CD14-positive monocyte (primary cell): ENCODE data around the gene PTPN20. TPM values are rescaled to one million over a fixed set of nuclear protein-coding genes. Genes with fewer than 3 reads are reported as not detected.
"Not testable (repeated sequence)": the region's sequence is repeated elsewhere in the genome, so short reads cannot be mapped to it uniquely, and the experiment has no call there.

ENCODE experiments used
- DNase-seq, 3 donors: peaks; one replicate each; pipeline ENCODE4 v3.0.0-alpha.2; 2011 to 2022
- H2AFZ ChIP-seq: 2 replicates; pipeline ENCODE4 v1.6.0; 2012; ENCODE audit warnings: mild to moderate bottlenecking, low read depth, low read length, inconsistent platforms; ENCODE audit not compliant: insufficient read depth, poor library complexity, severe bottlenecking
- H3K27ac ChIP-seq, 2 donors: 1 replicate in 1 of 2; 2 replicates in 1 of 2; pipeline ENCODE4 v1.5.1; 2012 to 2013; ENCODE audit warnings: low read length in 2 of 2, control low read depth in 1 of 2, inconsistent platforms in 1 of 2, low read depth in 1 of 2, mild to moderate bottlenecking in 1 of 2
- H3K27me3 ChIP-seq, 2 donors: one replicate each; pipeline versions ENCODE4 v1.6.0 to v1.6.1; 2011 to 2013; ENCODE audit warnings: low read length in 2 of 2; ENCODE audit not compliant: control insufficient read depth in 2 of 2, insufficient read depth in 2 of 2
- H3K36me3 ChIP-seq, 2 donors: replicated peaks in 1 of 2; 1 replicate in 1 of 2; 2 replicates in 1 of 2; pipeline versions ENCODE4 v1.5.1 to v1.6.1; 2012 to 2013; ENCODE audit warnings: low read length in 2 of 2, control low read depth in 1 of 2, inconsistent platforms in 1 of 2, mild to moderate bottlenecking in 1 of 2; ENCODE audit not compliant: insufficient read depth in 2 of 2, control insufficient read depth in 1 of 2
- H3K4me1 ChIP-seq, 2 donors: 1 replicate in 1 of 2; 2 replicates in 1 of 2; pipeline versions ENCODE4 v1.5.1 to v1.6.1; 2012 to 2013; ENCODE audit warnings: low read length in 2 of 2, control low read depth in 1 of 2, inconsistent platforms in 1 of 2, mild to moderate bottlenecking in 1 of 2, moderate library complexity in 1 of 2; ENCODE audit not compliant: insufficient read depth in 2 of 2, control insufficient read depth in 1 of 2
- H3K4me2 ChIP-seq: replicated peaks from 2 replicates; pipeline ENCODE3; 2012; ENCODE audit warnings: low read length, moderate library complexity, mild to moderate bottlenecking; ENCODE audit not compliant: poor library complexity, severe bottlenecking; ENCODE audit errors: extremely low read depth
- H3K4me3 ChIP-seq, 3 experiments: fragments of 200-600 bp in 1 of 3; sonication (generic) in 1 of 3; replicated peaks in 1 of 3; 1 replicate in 2 of 3; 2 replicates in 1 of 3; pipeline ENCODE4 v1.5.1; 2011 to 2013; ENCODE audit warnings: low read length in 3 of 3, mild to moderate bottlenecking in 3 of 3, control low read depth in 2 of 3, low read depth in 2 of 3, inconsistent platforms in 1 of 3, moderate library complexity in 1 of 3
- H3K79me2 ChIP-seq: 2 replicates; pipeline ENCODE4 v1.6.0; 2012; ENCODE audit warnings: mild to moderate bottlenecking, control low read depth, inconsistent platforms, low read length, moderate library complexity; ENCODE audit not compliant: insufficient read depth
- H3K9ac ChIP-seq: 2 replicates; pipeline ENCODE4 v1.6.0; 2017; ENCODE audit warnings: low read length, mild to moderate bottlenecking; ENCODE audit not compliant: insufficient read depth, poor library complexity, severe bottlenecking
- H3K9me3 ChIP-seq, 2 donors: replicated peaks in 1 of 2; 1 replicate in 1 of 2; 2 replicates in 1 of 2; pipeline versions ENCODE4 v1.5.1 to v1.6.1; 2012 to 2013; ENCODE audit warnings: low read length in 2 of 2, control low read depth in 1 of 2; ENCODE audit not compliant: control insufficient read depth in 1 of 2, insufficient read depth in 1 of 2
- H4K20me1 ChIP-seq: 2 replicates; pipeline ENCODE4 v1.6.0; 2012; ENCODE audit warnings: mild to moderate bottlenecking, low read length, control low read depth, moderate library complexity; ENCODE audit not compliant: insufficient read depth
- H3K27ac Mint-ChIP-seq, 7 donors: one replicate each; pipeline ENCODE4 v1.8.0; 2020; ENCODE audit warnings: mild to moderate bottlenecking in 7 of 7, mixed read lengths in 7 of 7, moderate library complexity in 6 of 7, inconsistent platforms in 2 of 7
- H3K27me3 Mint-ChIP-seq, 3 donors: one replicate each; pipeline ENCODE4 v1.8.0; 2021 to 2022; ENCODE audit warnings: low read depth in 3 of 3, mild to moderate bottlenecking in 3 of 3, mixed read lengths in 3 of 3, moderate library complexity in 3 of 3, inconsistent platforms in 1 of 3
- H3K36me3 Mint-ChIP-seq, 2 donors: one replicate each; pipeline ENCODE4 v1.8.0; 2020; ENCODE audit warnings: mixed read lengths in 2 of 2, inconsistent platforms in 1 of 2, mild to moderate bottlenecking in 1 of 2
- H3K4me1 Mint-ChIP-seq: one replicate; pipeline ENCODE4 v1.8.0; 2020; ENCODE audit warnings: mild to moderate bottlenecking, mixed read lengths
- H3K4me3 Mint-ChIP-seq, 2 donors: one replicate each; pipeline ENCODE4 v1.8.0; 2020; ENCODE audit warnings: mild to moderate bottlenecking in 2 of 2, mixed read lengths in 2 of 2, moderate library complexity in 1 of 2
- H3K9me3 Mint-ChIP-seq, 7 donors: one replicate each; pipeline ENCODE4 v1.8.0; 2020 to 2022; ENCODE audit warnings: mixed read lengths in 7 of 7, mild to moderate bottlenecking in 6 of 7, moderate library complexity in 6 of 7, inconsistent platforms in 2 of 7
- WGBS: methylation state at CpG from one replicate; pipeline ENCODE4 v1.1.5; 2013; ENCODE audit warnings: missing lambda C conversion rate; ENCODE audit not compliant: insufficient coverage; 5-methylcytosine and 5-hydroxymethylcytosine counted together
- intact Hi-C, 2 donors: fragments of 100-400 bp; cut with micrococcal nuclease; formaldehyde crosslinking; loops; one replicate each; pipeline versions ENCODE4 v1.15.0 to v1.15.1; 2023
- polyA plus RNA-seq, 3 donors: library from polyadenylated mRNA; depleted of rRNA in 1 of 3; unstranded in 2 of 3; stranded (reverse) in 1 of 3; fragments of 300-500 nt in 2 of 3; fragments of >200 nt in 1 of 3; fragmentation: Illumina TruSeq in 2 of 3; gene quantifications; 1 replicate in 2 of 3; 2 replicates in 1 of 3; pipeline ENCODE4 v1.2.3, GENCODE V29; 2012 to 2021

Gene PTPN20
- polyA plus RNA-seq, 3 donors, result 0.04 TPM; not detected in 2

- H4K20me1 ChIP-seq, H3K9ac ChIP-seq, H3K4me2 ChIP-seq, H3K4me1 ChIP-seq, H3K36me3 ChIP-seq, H3K4me3 ChIP-seq, H3K9me3 ChIP-seq, H3K27ac Mint-ChIP-seq, H3K36me3 Mint-ChIP-seq, intact Hi-C loops, H3K27me3 ChIP-seq, DNase-seq, H2AFZ ChIP-seq, H3K27ac ChIP-seq, H3K4me3 Mint-ChIP-seq, H3K27me3 Mint-ChIP-seq, H3K4me1 Mint-ChIP-seq, H3K79me2 ChIP-seq, H3K9me3 Mint-ChIP-seq: not testable (repeated sequence)
- WGBS, result no CpG with 5 or more reads among the region's 2 CpGs
Measured at GRCh38 chr10:46901247-46901646, 10.0 kb upstream of the PTPN20 start.

DNA sequence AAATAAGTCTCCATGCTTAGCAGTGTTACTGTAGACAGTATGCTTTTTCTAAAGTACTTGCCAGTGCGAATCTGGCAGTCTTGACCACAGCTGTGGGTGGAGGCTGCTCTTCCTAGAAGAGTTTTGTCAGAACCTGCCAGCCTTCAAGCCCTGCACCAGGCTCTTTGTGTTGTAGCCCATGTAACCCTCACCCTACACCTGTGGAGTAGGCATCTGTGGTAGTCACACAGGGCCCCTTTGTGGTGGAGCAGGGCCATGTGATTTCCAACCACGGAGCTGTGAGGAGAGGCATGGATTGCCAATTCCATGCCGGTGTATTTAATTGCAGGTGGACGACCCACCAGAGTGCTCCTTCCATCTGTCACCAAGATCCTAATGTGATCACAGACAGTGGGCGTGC lies 7.4 kb upstream of the PTPN20 start:
- H3K27me3 ChIP-seq, intact Hi-C loops, H3K9me3 Mint-ChIP-seq, H3K9ac ChIP-seq, DNase-seq, H2AFZ ChIP-seq, H3K27ac Mint-ChIP-seq, H3K79me2 ChIP-seq, H4K20me1 ChIP-seq, H3K36me3 Mint-ChIP-seq, H3K4me3 ChIP-seq, H3K4me1 Mint-ChIP-seq, H3K9me3 ChIP-seq, H3K4me2 ChIP-seq, H3K4me3 Mint-ChIP-seq, H3K36me3 ChIP-seq, H3K4me1 ChIP-seq, H3K27ac ChIP-seq, H3K27me3 Mint-ChIP-seq: not testable (repeated sequence)
- no CpG with 5 or more reads among the region's 5 CpGs for WGBS

- DNase-seq, H3K79me2 ChIP-seq, H3K4me1 Mint-ChIP-seq, H3K4me1 ChIP-seq, H4K20me1 ChIP-seq, intact Hi-C loops, H3K4me3 ChIP-seq, H3K9ac ChIP-seq, H3K27me3 Mint-ChIP-seq, H3K9me3 ChIP-seq, H3K4me2 ChIP-seq, H3K27ac Mint-ChIP-seq, H3K36me3 ChIP-seq, H2AFZ ChIP-seq, H3K36me3 Mint-ChIP-seq, H3K27me3 ChIP-seq, H3K4me3 Mint-ChIP-seq, H3K27ac ChIP-seq, H3K9me3 Mint-ChIP-seq: not testable (repeated sequence)
- no CpG with 5 or more reads among the region's 7 CpGs for WGBS
Measured at GRCh38 chr10:46906359-46906758, 4.9 kb upstream of the PTPN20 start.

DNA sequence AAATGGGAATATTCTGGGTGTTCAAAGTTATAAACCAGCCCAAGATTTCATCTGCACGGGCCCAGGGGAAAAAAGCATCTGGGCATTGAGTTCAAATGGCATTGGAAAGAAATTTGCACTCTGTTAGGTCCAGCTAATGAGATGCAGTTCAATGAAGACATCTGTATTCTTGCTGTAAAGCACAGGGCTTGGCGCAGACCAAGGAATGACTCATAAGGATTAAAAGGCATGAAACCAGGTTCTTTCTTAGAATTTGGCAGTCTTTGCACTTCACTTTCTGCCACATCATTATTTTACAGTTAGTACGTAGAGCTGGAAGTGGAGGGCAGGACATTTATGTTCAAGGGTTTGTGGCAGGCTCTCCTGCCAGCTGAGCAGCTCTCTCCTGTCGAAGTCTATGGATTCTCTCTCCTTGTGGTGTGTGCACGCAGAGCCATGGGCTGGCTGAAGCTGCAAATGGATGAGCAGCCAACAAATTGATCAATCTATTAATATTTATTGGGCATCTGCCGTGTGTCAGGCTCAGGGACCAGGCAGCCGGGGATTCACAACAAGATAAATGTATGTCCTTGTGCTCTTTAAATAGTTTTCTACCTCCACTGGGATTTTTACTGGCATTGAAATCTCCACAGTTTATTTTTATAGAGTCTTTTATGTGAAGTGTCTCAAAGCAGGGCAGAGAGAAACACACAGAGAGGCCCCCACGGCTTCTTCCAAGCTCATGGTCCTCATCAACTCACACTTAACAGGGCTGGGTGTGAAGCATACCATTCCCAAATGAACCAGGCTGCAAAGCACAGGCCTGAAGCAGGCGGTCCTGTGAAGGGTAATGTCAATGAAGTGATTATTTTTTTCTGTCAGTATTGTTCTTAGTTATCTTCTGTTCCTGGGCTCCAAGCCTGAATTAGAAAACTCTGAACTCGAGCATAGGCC lies 3.8 kb upstream of the PTPN20 start:
- H3K27ac ChIP-seq, H4K20me1 ChIP-seq, H3K4me3 ChIP-seq, H3K27ac Mint-ChIP-seq, H3K36me3 ChIP-seq, H3K4me3 Mint-ChIP-seq, H3K79me2 ChIP-seq, H3K27me3 ChIP-seq, H3K4me1 ChIP-seq, H3K9me3 ChIP-seq, H2AFZ ChIP-seq, H3K9ac ChIP-seq, intact Hi-C loops, H3K4me2 ChIP-seq, H3K36me3 Mint-ChIP-seq, DNase-seq, H3K9me3 Mint-ChIP-seq, H3K4me1 Mint-ChIP-seq, H3K27me3 Mint-ChIP-seq: not testable (repeated sequence)
- WGBS, result no CpG with 5 or more reads among the region's 10 CpGs
